Ovary (tissue), 10 donors: ENCODE measurements around the gene VPS11. TPM values are rescaled to one million over a fixed set of nuclear protein-coding genes. Genes with fewer than 3 reads are reported as not detected.

Source experiments
- DNase-seq, 5 donors: peaks; one replicate each; pipeline ENCODE4 v3.0.0-alpha.2; 2019 to 2020
- H3K27ac ChIP-seq, 2 donors: fragments of 200-600 bp; one replicate each; pipeline versions ENCODE4 v1.5.1 to v1.8.0; 2019 to 2022
- H3K27me3 ChIP-seq: fragments of 200-600 bp; one replicate; pipeline ENCODE4 v1.8.0; 2022
- H3K36me3 ChIP-seq: fragments of 200-600 bp; sonication (generic); one replicate; pipeline ENCODE4 v1.5.1; 2019
- H3K4me1 ChIP-seq: one replicate; pipeline ENCODE4 v1.8.1; 2013; ENCODE audit warnings: mild to moderate bottlenecking, moderate library complexity; ENCODE audit not compliant: insufficient read depth
- H3K4me3 ChIP-seq: fragments of 200-600 bp; sonication (generic); one replicate; pipeline ENCODE4 v1.5.1; 2017
- H3K9me3 ChIP-seq, 2 donors: fragments of 200-600 bp in 1 of 2; sonication (generic) in 1 of 2; one replicate each; pipeline versions ENCODE4 v1.5.1 to v1.8.1; 2013 to 2019; ENCODE audit warnings: mild to moderate bottlenecking in 1 of 2, moderate library complexity in 1 of 2
- EP300 ChIP-seq: sonication (generic); formaldehyde crosslinking; IDR thresholded peaks from one replicate; pipeline ENCODE4 v1.6.1; 2017; ENCODE audit warnings: antibody characterized with exemption
- POLR2A ChIP-seq: fragments of 450-650 bp; IDR thresholded peaks from one replicate; pipeline ENCODE4 v1.6.1; 2017; ENCODE audit warnings: antibody characterized with exemption, mild to moderate bottlenecking, moderate library complexity
- WGBS, 3 donors: extraction: QIAGEN DNeasy Blood & Tissue Kit in 1 of 3; methylation state at CpG; one replicate each; pipeline versions ENCODE4 v1.1.5 to v1.1.7; 2013 to 2017; 5-methylcytosine and 5-hydroxymethylcytosine counted together
- intact Hi-C, 4 donors: fragments of 100-400 bp; cut with DNase I; formaldehyde crosslinking; loops; one replicate each; pipeline versions ENCODE4 v1.11.0 to v1.15.1; 2022 to 2023
- long read RNA-seq, 3 donors: library from polyadenylated mRNA in 2 of 3; unstranded in 2 of 3; transcript quantifications; one replicate each; pipeline ENCODE4 v2.0.0 and lab custom pipeline, GENCODE V29; 2021 to 2026
- polyA plus RNA-seq, 2 donors: library from polyadenylated mRNA; stranded (reverse); fragments of 200-250 nt in 1 of 2; fragments of 350-450 nt in 1 of 2; fragmentation: Illumina TruSeq in 1 of 2; extraction: RNeasy Lipid Tissue Mini Kit (QIAGEN cat#74804) in 1 of 2; gene quantifications; one replicate each; pipeline ENCODE4 v1.2.3, GENCODE V29; 2013 to 2014
- total RNA-seq, 7 donors: library from RNA; depleted of rRNA in 2 of 7; stranded (reverse); fragments of >200 nt in 2 of 7; fragmentation: NEBNext Ultra II Directional in 3 of 7; extraction: Animal tissue kit (Norgen Biotek cat#: 25700) in 3 of 7; gene quantifications; one replicate each; pipeline versions ENCODE4 v1.1.0 to v1.2.4, GENCODE V29; 2016 to 2023
- TF ChIP-seq, protein P1 (sequence below), 3 donors: fragments of 450-650 bp in 2 of 3; fragments of 200-600 bp in 1 of 3; IDR thresholded peaks; one replicate each; pipeline versions ENCODE4 v1.5.1 to v1.8.0; 2016 to 2022; ENCODE audit warnings: antibody characterized with exemption in 3 of 3, mild to moderate bottlenecking in 1 of 3
- donor health status: DM: no; HTN: no; CAD: no; lungs with moderate emphysema.
- donor health status: DM: no; HTN: no; CAD: no.
- donor health status: Bipolar disorder and iron deficiency.
- donor health status: DM: yes; HTN: yes; CAD: no.
- donor health status: DM: no; HTN: no; CAD: no.
- donor health status: DM: yes; HTN: yes; CAD: no.

Gene VPS11
- total RNA-seq (10 to 100 TPM; 24.3 to 45.0 (median 34.9) TPM), polyA plus RNA-seq (10 to 100 TPM; 40.1 to 47.8 TPM)
- long read RNA-seq, donor 1, transcript VPS11-208 (16 exons, 3,313 nt) = major isoform, 82 of 163 reads
- long read RNA-seq, donor 1, partial matches to known transcripts = 70 of 163 reads
- long read RNA-seq, donor 1, other reads (novel, unspliced or antisense) = 8 of 163 reads
- long read RNA-seq, donor 2, partial matches to known transcripts = 0 of 4 reads
- long read RNA-seq, donor 2, other reads (novel, unspliced or antisense) = 0 of 4 reads
- long read RNA-seq, donor 3, transcript VPS11-208 (16 exons, 3,313 nt) = major isoform, 85 of 111 reads
- long read RNA-seq, donor 3, partial matches to known transcripts = 5 of 111 reads
- long read RNA-seq, donor 3, other reads (novel, unspliced or antisense) = 19 of 111 reads

DNA sequence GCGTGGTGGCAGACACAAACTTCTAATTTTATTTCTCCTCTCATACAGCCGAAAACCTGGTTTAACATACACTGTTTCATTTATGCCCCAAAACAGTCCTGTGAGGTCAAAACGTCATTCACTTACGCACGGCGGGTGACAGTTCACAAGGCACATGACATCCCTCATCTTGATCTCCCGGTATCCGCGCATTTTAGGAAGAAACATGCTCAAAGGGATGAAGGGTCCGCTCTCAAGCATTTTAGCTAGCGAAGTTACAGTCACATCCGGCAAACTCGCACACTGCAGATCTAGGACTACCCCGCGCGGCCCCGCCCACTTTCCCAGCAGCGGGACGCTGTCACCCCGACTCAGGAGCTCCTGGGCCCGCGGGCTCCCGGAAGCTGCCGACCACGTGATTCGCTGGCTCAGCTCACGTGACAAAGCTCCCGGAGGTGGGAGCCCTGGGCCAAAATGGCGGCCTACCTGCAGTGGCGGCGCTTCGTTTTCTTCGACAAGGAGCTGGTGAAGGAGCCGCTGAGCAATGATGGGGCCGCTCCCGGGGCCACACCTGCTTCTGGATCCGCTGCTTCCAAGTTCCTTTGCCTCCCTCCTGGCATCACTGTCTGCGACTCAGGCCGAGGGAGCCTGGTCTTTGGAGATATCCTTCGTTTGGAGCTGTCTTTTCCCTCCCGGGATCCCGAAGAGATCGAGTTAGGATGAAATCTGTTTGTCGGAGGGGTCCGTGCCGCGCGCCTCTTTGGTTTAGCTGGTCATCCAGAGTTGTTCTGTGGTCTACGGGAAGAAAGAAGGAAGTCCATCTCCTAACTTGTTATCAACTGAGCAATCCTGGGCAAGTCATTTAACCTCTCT lies at the start of gene VPS11:
Gene VPS11 (plus strand): TSS at position 448 of the 852 bp plus-strand sequence. CDS start 6 bp downstream, at position 454.
- Histone ChIP-seq H3K4me1 (no peaks in the 10 kb centered on the region), H3K27ac (peak within 1 kb of the TSS; percentile 66 to 78), H3K9me3 (no peaks in the 10 kb centered on the region), H3K36me3 (no peaks in the 10 kb centered on the region), H3K4me3 (peak within 1 kb of the TSS; percentile 84), H3K27me3 (no peaks in the 10 kb centered on the region)
- WGBS, 3 donors = 0% methylated on average over 44 to 49 of the region's 49 CpGs
- TF ChIP-seq EP300 (peak; percentile 55), POLR2A (peak; percentile 57)
- TF ChIP-seq, protein P1, sequence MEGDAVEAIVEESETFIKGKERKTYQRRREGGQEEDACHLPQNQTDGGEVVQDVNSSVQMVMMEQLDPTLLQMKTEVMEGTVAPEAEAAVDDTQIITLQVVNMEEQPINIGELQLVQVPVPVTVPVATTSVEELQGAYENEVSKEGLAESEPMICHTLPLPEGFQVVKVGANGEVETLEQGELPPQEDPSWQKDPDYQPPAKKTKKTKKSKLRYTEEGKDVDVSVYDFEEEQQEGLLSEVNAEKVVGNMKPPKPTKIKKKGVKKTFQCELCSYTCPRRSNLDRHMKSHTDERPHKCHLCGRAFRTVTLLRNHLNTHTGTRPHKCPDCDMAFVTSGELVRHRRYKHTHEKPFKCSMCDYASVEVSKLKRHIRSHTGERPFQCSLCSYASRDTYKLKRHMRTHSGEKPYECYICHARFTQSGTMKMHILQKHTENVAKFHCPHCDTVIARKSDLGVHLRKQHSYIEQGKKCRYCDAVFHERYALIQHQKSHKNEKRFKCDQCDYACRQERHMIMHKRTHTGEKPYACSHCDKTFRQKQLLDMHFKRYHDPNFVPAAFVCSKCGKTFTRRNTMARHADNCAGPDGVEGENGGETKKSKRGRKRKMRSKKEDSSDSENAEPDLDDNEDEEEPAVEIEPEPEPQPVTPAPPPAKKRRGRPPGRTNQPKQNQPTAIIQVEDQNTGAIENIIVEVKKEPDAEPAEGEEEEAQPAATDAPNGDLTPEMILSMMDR (IDR thresholded peaks at IDR 0.05) = no peak
- intact Hi-C loops = no loop called here
- peak; percentile 95 to 98 (median 97) for DNase-seq

DNA sequence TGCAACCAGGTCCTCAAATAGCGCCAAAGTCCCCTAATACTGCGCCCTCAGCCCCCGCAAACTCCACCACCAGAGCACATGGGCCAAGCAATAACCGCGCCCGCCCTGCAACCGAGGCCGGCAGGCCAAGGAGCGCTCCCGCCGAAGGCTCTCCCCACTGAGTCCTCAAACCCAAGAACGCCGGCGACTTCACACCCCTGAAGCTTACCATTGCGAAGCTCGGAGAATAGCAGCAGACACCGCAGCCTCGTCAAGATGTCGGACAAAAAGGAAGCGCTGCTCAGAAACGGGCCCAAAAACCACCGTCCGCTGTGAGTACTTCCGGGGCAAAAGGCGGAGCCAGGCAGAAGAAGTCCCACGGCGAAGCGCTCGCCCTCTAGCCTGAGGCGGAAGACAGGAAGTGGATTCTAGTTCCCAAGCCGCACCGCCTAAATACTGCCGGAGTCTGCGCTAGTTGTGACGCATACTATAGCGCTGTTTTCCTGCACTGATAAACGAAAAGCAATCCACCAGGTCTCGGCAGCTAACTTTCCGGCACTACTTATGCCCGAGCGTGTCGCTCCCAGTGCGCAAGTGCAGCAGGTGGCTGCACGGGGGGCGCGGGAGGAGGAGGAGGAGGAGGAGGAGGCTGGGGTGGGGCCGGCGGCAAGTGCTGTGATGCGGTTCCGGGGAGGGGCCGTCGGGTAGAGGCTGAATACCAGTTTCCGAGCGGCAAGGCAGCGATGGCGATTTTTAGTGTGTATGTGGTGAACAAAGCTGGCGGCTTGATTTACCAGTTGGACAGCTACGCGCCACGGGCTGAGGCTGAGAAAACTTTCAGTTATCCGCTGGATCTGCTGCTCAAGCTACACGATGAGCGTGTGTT lies 49.3 kb upstream of the VPS11 start, which contains the start of the genes RPS25 and TRAPPC4:
Gene RPS25 (minus strand): TSS at position 270 of the 865 bp plus-strand sequence. CDS start 59 bp downstream, at position 211.
Gene TRAPPC4 (plus strand): TSS at position 693 of the 865 bp plus-strand sequence. CDS start 30 bp downstream, at position 723.
- Histone ChIP-seq H3K9me3 (no peaks in the 10 kb centered on the region), H3K4me3 (peak within 1 kb of the TSS; percentile 71), H3K4me1 (peaks cover 9% of the 10 kb centered on the region), H3K27me3 (no peaks in the 10 kb centered on the region), H3K36me3 (no peaks in the 10 kb centered on the region), H3K27ac (peak within 1 kb of the TSS; percentile 71 to 85)
- WGBS, 3 donors = 0 to 1% (median 1%) methylated on average over 63 of the region's 63 CpGs
- peak; percentile 92 to 96 (median 95) for DNase-seq
- intact Hi-C loops = loop anchor here in 1 of 4 donors (2.0 kb wide), 1 partner anchor 20 kb away; the partner anchor contains the start of gene CENATAC
- TF ChIP-seq POLR2A (peak; percentile 70), EP300 (no peak)
- TF ChIP-seq, protein P1 (IDR thresholded peaks at IDR 0.05) = no peak

DNA sequence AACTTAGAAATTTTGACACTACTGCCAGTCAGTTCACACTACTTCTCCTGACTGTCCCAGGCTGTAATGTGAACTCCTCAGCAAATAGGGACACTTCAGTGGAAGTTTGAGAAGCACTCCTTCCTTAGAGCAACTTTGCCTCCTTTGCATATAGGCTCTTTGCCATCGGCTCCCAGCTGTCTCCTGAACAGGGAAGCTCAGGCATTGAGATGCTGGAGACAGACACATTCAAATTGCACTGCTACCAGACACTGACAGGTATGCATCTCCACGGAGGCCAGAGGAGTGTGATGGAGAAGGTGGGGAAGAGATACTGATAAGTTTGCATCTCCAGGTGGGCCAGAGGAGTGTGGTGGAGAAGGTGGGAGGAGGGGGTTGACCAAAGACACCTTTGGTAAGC lies 47.6 kb upstream of the VPS11 start:
- Histone ChIP-seq H3K36me3 (no peaks in the 10 kb centered on the region), H3K27ac (no peak overlapping the region), H3K27me3 (no peaks in the 10 kb centered on the region), H3K9me3 (no peaks in the 10 kb centered on the region), H3K4me3 (peak overlapping the region; percentile 71), H3K4me1 (peaks cover 9% of the 10 kb centered on the region)
- no peak for TF ChIP-seq POLR2A
- no peak for TF ChIP-seq EP300
- TF ChIP-seq, protein P1 (IDR thresholded peaks at IDR 0.05) = no peak
- 27 to 46% (median 34%) methylated on average over 2 of the region's 2 CpGs for WGBS, 3 donors
- intact Hi-C loops = loop anchor here in 1 of 4 donors (2.0 kb wide), 1 partner anchor 21 kb away; the partner anchor contains the start of gene CENATAC
- DNase-seq = no peak
